LNCAP (cell line): ENCODE results near the gene EBF3.

Source experiments
- CTCF ChIP-seq: fragments of 450-650 bp; IDR thresholded peaks from 2 replicates; pipeline ENCODE4 v1.5.1; 2017; ENCODE audit warnings: mild to moderate bottlenecking

Gene EBF3

GRCh38 chr10:129809431-129809830, 154.6 kb downstream of the EBF3 start:
- TF ChIP-seq CTCF, result no peak

- TF ChIP-seq CTCF, result no peak
Measured at GRCh38 chr10:129808092-129808983, 155.7 kb downstream of the EBF3 start.

- no peak for TF ChIP-seq CTCF
Measured at GRCh38 chr10:129807211-129807610, 156.9 kb downstream of the EBF3 start.

- TF ChIP-seq CTCF, result no peak
Measured at GRCh38 chr10:129800796-129801340, 163.2 kb downstream of the EBF3 start.

GRCh38 chr10:129799942-129800341, 164.1 kb downstream of the EBF3 start:
- no peak for TF ChIP-seq CTCF

- TF ChIP-seq CTCF, result no peak
Measured at GRCh38 chr10:129796710-129797420, 167.2 kb downstream of the EBF3 start.

GRCh38 chr10:129793996-129794395, 170.1 kb downstream of the EBF3 start:
- TF ChIP-seq CTCF, result no peak
